ENCODE data around the gene SLC39A11.

GRCh38 chr17:73017658-73018057 is 74.8 kb downstream of the SLC39A11 start:
- no peak for TF ChIP-seq SPI1 (IDR thresholded peaks at IDR 0.05; ENCODE audit: low read depth, low read length)
- TF ChIP-seq POLR2A (IDR thresholded peaks at IDR 0.05; ENCODE audit: low read depth, low read length): no peak
- TF ChIP-seq POLR2AphosphoS5 (IDR thresholded peaks at IDR 0.05; ENCODE audit: low read depth, low read length): no peak

Measured in GM12891 (cell line).